ENCODE measurements around the gene ADAMTS15. TPM values are rescaled to one million over a fixed set of nuclear protein-coding genes. Genes with fewer than 3 reads are reported as not detected.

ADAMTS15 gene
- total and polyA plus RNA-seq, 10 of the 15 experiments (the other 5 are each of a cell fraction or from before 2014, with no cell fraction given) = not detected

DNA sequence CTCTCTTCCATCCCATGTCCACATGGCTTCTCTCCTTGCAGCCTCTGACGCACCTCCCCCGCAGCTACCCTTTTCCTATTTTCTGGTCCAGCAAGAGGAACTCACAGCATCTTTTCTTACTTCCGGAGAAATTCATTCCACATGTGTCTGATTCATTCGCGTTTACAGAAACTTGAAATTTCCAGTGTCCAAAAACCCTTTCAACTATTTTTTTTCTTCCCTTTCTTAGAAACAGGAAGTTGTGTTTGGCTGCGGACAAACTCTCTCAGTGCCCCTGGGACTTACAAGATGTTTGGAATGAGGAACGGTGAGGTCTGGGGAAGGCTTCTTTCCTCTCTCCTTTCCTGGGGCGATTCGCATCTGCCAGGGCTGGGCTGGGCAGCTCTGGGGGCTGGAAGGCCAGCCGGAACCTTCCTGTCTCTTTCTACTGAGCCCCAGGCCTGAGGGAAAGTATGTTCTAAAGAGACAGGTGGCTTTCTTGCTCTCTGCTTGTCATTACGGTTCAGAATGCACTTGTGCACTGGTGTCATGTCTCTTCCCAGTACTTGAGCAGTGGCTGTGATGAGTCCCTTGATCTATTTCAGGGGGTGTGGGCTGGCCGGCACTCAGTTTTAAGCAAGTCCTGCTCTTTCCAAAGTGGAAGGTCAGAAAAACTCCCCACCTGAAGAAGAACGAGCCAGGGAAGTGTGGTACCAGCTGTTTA lies 47.5 kb upstream of the ADAMTS15 start:
- Histone ChIP-seq H3K9ac (ENCODE audit: control insufficient read depth, insufficient read depth, low read length) (no peak overlapping the region), H4K20me1 (ENCODE audit: control insufficient read depth, insufficient read depth) (no peaks in the 10 kb centered on the region), H3K4me1 (ENCODE audit: control insufficient read depth, insufficient read depth, low read length) (no peaks in the 10 kb centered on the region), H3K36me3 (ENCODE audit: control insufficient read depth in 2 of 2, insufficient read depth in 2 of 2, low read length in 1 of 2) (no peaks in the 10 kb centered on the region), H3K27ac (ENCODE audit: control insufficient read depth, insufficient read depth) (no peak overlapping the region), H3K79me2 (ENCODE audit: control insufficient read depth, insufficient read depth, low read length) (no peaks in the 10 kb centered on the region), H3K9me3 (replicated peaks; ENCODE audit: control insufficient read depth, insufficient read depth, low read length) (no peaks in the 10 kb centered on the region), H3K4me2 (ENCODE audit: control insufficient read depth, insufficient read depth) (no peak overlapping the region), H3K4me3 (no peak overlapping the region), H2AFZ (ENCODE audit: control insufficient read depth, low read depth, low read length) (no peak overlapping the region), H3K27me3 (replicated peaks in 1 of 2; ENCODE audit: control insufficient read depth in 2 of 2, insufficient read depth in 2 of 2, low read length in 1 of 2) (no peaks in the 10 kb centered on the region; a peak in 2 of 4 replicates)
- in situ Hi-C loops (cut with MboI) (no loop called here), intact Hi-C loops (cut with micrococcal nuclease; ENCODE audit: unreplicated experiment) (no loop called here)
- ChIA-PET POLR2A (no interaction called here), RAD21 (ENCODE audit: unreplicated experiment) (no interaction called here), SMC1A (ENCODE audit: uncharacterized antibody, unreplicated experiment) (no interaction called here), CTCF (no interaction called here)
- ATAC-seq (no peak), DNase-seq (ENCODE audit: low read depth, low spot score) (no peak), FAIRE-seq (no peak)
- WGBS (ENCODE audit: insufficient coverage, insufficient replicate concordance, low lambda C conversion rate, missing lambda C conversion rate) = 22% methylated on average over 13 of the region's 13 CpGs
- TF ChIP-seq POLR2AphosphoS5 (IDR thresholded peaks at IDR 0.05; ENCODE audit: low read length) (no peak), PML (IDR thresholded peaks at IDR 0.05; ENCODE audit: low read length) (no peak), STAT3 (IDR thresholded peaks at IDR 0.05; ENCODE audit: low read depth, low read length) (no peak), CHD2 (IDR thresholded peaks at IDR 0.05; ENCODE audit: borderline replicate concordance, low read depth, low read length) (no peak), CBX3 (IDR thresholded peaks at IDR 0.05; ENCODE audit: borderline replicate concordance, low read depth) (no peak)
- no TSS peak for BruUV-seq (replicated peaks)

GRCh38 chr11:130402570-130402969 lies 45.9 kb upstream of the ADAMTS15 start:
- 35% methylated on average over 2 of the region's 2 CpGs for WGBS (ENCODE audit: insufficient coverage, insufficient replicate concordance, low lambda C conversion rate, missing lambda C conversion rate)
- DNase-seq (ENCODE audit: low read depth, low spot score) (no peak), ATAC-seq (no peak), FAIRE-seq (no peak)
- no peaks in the 10 kb centered on the region; a peak in 2 of 4 replicates for H3K27me3 ChIP-seq (replicated peaks in 1 of 2; ENCODE audit: control insufficient read depth in 2 of 2, insufficient read depth in 2 of 2, low read length in 1 of 2)
- ChIA-PET RAD21 (ENCODE audit: unreplicated experiment) (no interaction called here), SMC1A (ENCODE audit: uncharacterized antibody, unreplicated experiment) (no interaction called here), POLR2A (no interaction called here), CTCF (no interaction called here)
- no peak overlapping the region for H3K27ac ChIP-seq (ENCODE audit: control insufficient read depth, insufficient read depth)
- H3K4me3 ChIP-seq = no peak overlapping the region
- intact Hi-C loops (cut with micrococcal nuclease; ENCODE audit: unreplicated experiment) = no loop called here
- no peaks in the 10 kb centered on the region for H3K79me2 ChIP-seq (ENCODE audit: control insufficient read depth, insufficient read depth, low read length)
- H3K36me3 ChIP-seq (ENCODE audit: control insufficient read depth in 2 of 2, insufficient read depth in 2 of 2, low read length in 1 of 2) = no peaks in the 10 kb centered on the region
- no peak for TF ChIP-seq IKZF2 (IDR thresholded peaks at IDR 0.05)
- no peak for TF ChIP-seq GABPA (IDR thresholded peaks at IDR 0.05; ENCODE audit: low read depth)
- TF ChIP-seq CBX3 (IDR thresholded peaks at IDR 0.05; ENCODE audit: borderline replicate concordance, low read depth) = no peak
- TF ChIP-seq HSF1 (IDR thresholded peaks at IDR 0.05; ENCODE audit: low read depth, low read length) = no peak
- TF ChIP-seq LARP7 (IDR thresholded peaks at IDR 0.05) = no peak
- no peak for TF ChIP-seq TAF1 (IDR thresholded peaks at IDR 0.05; ENCODE audit: borderline replicate concordance, low read depth, low read length)
- TF ChIP-seq ZZZ3 (IDR thresholded peaks at IDR 0.05; ENCODE audit: control insufficient read depth, insufficient read length, low read depth) = no peak
- no peak for TF ChIP-seq KLF5 (IDR thresholded peaks at IDR 0.05; ENCODE audit: partially characterized antibody)
- TF ChIP-seq, protein P1, sequence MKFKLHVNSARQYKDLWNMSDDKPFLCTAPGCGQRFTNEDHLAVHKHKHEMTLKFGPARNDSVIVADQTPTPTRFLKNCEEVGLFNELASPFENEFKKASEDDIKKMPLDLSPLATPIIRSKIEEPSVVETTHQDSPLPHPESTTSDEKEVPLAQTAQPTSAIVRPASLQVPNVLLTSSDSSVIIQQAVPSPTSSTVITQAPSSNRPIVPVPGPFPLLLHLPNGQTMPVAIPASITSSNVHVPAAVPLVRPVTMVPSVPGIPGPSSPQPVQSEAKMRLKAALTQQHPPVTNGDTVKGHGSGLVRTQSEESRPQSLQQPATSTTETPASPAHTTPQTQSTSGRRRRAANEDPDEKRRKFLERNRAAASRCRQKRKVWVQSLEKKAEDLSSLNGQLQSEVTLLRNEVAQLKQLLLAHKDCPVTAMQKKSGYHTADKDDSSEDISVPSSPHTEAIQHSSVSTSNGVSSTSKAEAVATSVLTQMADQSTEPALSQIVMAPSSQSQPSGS (IDR thresholded peaks at IDR 0.05; ENCODE audit: low read length) = no peak
- no peak for TF ChIP-seq WRNIP1 (IDR thresholded peaks at IDR 0.05; ENCODE audit: borderline replicate concordance, low read depth, low read length)
- no peak overlapping the region for H3K9ac ChIP-seq (ENCODE audit: control insufficient read depth, insufficient read depth, low read length)
- in situ Hi-C loops (cut with MboI) = no loop called here
- no TSS peak for BruUV-seq (replicated peaks)
- no peak overlapping the region for H2AFZ ChIP-seq (ENCODE audit: control insufficient read depth, low read depth, low read length)
- no peaks in the 10 kb centered on the region for H3K4me1 ChIP-seq (ENCODE audit: control insufficient read depth, insufficient read depth, low read length)
- H4K20me1 ChIP-seq (ENCODE audit: control insufficient read depth, insufficient read depth) = no peaks in the 10 kb centered on the region
- no peak overlapping the region for H3K4me2 ChIP-seq (ENCODE audit: control insufficient read depth, insufficient read depth)
- H3K9me3 ChIP-seq (replicated peaks; ENCODE audit: control insufficient read depth, insufficient read depth, low read length) = no peaks in the 10 kb centered on the region
